ENCODE measurements around the gene CYP4F22.

CYP4F22 gene

DNA sequence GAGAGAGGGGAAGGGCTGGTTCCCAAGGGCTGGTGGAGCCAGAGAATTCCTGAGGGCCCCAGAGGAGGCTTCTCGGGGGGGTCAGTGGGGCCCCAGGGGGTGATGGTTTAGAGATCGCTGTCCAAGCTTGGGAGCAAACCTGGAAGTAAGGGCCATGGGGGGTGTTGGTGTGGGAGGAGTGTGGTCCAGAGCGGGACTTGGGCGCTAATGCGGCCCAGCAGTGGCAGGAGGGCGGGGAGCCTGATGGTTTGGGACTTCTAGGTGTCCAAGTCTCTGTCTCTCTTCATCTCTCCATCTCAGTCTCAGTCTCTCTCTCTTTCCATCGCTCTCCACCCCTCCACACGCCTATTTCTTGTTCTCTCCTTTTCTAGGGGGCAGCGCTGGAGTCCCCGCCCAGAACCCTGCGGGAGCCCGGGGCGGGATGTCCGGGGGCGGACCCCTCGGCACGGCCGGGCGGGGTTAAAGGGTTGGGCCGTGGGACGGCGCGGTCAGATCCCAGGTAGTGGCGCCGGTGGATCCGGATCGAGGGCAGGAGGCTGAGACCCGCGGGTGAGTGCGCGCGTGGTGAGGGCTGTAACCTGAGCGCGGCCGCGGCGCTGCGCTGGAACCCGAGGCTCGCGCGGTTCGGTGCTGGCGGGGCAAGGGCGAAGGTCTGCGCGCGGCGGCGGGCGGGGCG lies at the start of gene CYP4F22:
CYP4F22 (plus strand) TSS at position 491 of the 676 bp plus-strand sequence. CDS start 16,812 bp downstream, outside the sequence.
- H3K4me3 ChIP-seq (ENCODE audit: low read length in 2 of 2): no peak within 1 kb of the TSS
- peaks cover 32 to 34% of the 10 kb centered on the region in 2 donors for H3K27me3 ChIP-seq (ENCODE audit: control insufficient read depth in 1 of 2, insufficient read depth in 2 of 2, low read length in 2 of 2)

DNA sequence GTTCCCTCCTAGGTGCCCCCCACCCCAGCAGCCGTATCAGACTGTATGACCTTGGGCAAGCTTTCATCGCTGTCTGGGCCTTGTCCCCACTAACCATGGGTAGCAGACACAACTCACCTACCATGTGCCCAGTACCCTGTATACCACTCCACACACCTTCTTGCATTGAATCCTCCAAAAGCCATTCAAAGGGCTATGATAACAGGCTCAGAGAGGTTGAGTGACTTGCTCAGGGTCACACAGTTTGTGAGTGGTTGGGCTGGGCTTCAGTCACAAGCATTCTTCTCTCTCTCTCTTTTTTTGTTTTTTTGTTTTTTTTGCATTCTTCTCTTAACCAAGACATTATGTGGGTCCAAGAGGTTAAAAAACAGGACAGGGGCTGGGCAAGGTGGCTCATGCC lies 46.6 kb upstream of the CYP4F22 start:
- H3K27me3 ChIP-seq (ENCODE audit: control insufficient read depth in 1 of 2, insufficient read depth in 2 of 2, low read length in 2 of 2): peaks cover 21 to 27% of the 10 kb centered on the region in 2 donors
- no peaks in the 10 kb centered on the region for H3K36me3 ChIP-seq (ENCODE audit: control insufficient read depth in 2 of 2, insufficient read depth in 2 of 2, low read length in 2 of 2)
- peaks cover 10% of the 10 kb centered on the region for H3K4me1 ChIP-seq (ENCODE audit: control insufficient read depth, insufficient read depth, low read length)
- no peak overlapping the region for H3K4me3 ChIP-seq (ENCODE audit: low read length in 2 of 2)
- no peak overlapping the region for H3K27ac ChIP-seq (ENCODE audit: low read length)
- no peaks in the 10 kb centered on the region for H3K9me3 ChIP-seq (ENCODE audit: control insufficient read depth in 2 of 2, low read length in 2 of 2)
- H3K9ac ChIP-seq (ENCODE audit: low read length in 2 of 2): no peak overlapping the region

More for the DNA sequence above, at the start of gene CYP4F22:
- no peak within 1 kb of the TSS for H3K9ac ChIP-seq (ENCODE audit: low read length in 2 of 2)
- H3K36me3 ChIP-seq (ENCODE audit: control insufficient read depth in 2 of 2, insufficient read depth in 2 of 2, low read length in 2 of 2): no peaks in the 10 kb centered on the region
- no peaks in the 10 kb centered on the region for H3K9me3 ChIP-seq (ENCODE audit: control insufficient read depth in 2 of 2, low read length in 2 of 2)
- H3K4me1 ChIP-seq (ENCODE audit: control insufficient read depth, insufficient read depth, low read length): no peaks in the 10 kb centered on the region
- no peak within 1 kb of the TSS for H3K27ac ChIP-seq (ENCODE audit: low read length)

DNA sequence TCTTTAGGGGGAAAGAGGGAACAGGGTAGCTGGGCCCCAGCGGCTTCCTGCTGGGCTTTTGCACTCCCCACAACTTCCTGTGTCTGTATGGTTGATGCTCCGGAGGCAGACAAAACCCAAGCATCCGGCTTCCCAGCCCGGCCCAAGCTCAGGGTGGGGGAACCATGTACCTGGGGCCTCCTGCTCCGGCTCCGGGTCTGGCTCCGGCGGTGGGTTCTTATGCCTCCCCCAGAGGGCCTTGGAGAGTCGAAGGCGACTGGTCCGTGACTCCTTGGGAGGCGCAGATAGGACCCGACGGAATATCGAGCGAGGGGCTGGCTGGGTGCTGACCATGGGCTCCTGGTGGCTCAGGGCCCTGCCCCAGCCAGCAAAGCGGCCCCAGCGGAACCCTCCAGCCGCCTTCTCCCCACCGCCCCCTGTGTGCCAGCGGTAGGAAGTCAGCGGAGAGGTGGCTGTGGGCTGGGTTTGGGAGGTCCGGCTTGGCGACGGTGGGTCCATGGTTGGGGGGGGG lies 44.4 kb upstream of the CYP4F22 start:
- H3K27me3 ChIP-seq (ENCODE audit: control insufficient read depth in 1 of 2, insufficient read depth in 2 of 2, low read length in 2 of 2): peaks cover 16 to 27% of the 10 kb centered on the region in 2 donors
- H3K4me3 ChIP-seq (ENCODE audit: low read length in 2 of 2): peak overlapping the region in 1 of 2 donors; percentile 22
- H3K9me3 ChIP-seq (ENCODE audit: control insufficient read depth in 2 of 2, low read length in 2 of 2): no peaks in the 10 kb centered on the region
- no peak overlapping the region for H3K27ac ChIP-seq (ENCODE audit: low read length)
- H3K9ac ChIP-seq (ENCODE audit: low read length in 2 of 2): no peak overlapping the region
- no peaks in the 10 kb centered on the region for H3K4me1 ChIP-seq (ENCODE audit: control insufficient read depth, insufficient read depth, low read length)
- H3K36me3 ChIP-seq (ENCODE audit: control insufficient read depth in 2 of 2, insufficient read depth in 2 of 2, low read length in 2 of 2): no peaks in the 10 kb centered on the region

DNA sequence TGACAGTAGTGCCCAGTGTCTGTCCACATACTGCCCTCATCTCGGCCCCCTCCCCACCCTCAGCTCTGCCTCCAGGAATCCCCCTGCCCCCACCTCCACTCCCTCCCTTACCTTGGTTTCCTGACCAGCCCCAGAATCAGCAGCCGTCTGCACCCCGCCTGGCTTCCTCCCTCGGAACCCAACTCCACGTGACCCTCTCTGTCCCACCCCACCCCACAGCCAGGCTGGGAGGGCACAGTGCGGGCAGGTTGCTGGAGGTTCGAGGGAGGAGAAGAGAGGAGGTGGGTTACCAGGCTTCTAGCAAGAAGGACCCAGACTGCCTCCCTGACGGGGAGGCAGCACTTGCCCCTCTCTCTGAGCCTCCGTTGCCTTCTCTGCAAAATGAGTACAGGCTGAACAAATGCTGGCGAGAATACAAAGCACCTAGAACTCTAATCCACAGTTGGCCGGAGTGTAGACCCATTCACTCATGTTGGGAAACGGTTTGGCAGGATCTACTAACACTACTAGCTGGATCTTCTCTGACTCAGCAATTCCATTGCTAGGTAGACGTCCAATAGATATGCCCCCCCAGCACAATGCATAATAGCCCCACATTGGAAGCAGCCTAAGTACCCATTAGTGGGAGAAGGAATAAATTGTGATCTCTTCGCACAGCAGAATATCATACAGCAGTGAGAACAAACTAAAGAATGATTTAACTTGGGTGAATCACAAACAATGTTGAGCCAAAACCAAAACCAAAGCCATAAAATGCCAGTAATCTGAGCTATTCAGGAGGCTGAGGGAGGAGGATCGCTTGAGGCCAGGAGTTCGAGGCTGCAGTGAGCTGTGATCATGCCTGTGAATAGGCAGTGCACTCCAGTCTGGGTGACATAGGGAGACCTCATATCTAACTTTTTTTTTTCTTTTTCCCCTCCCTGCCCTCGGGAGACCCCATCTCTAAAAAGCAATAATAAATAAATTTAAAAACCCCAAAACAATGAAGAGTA lies 43.6 kb upstream of the CYP4F22 start, which contains the start of gene RASAL3:
RASAL3 (minus strand) TSS at position 151 of the 992 bp plus-strand sequence. CDS start 186 bp downstream, outside the sequence.
- peak within 1 kb of the TSS; percentile 11 to 22 for H3K4me3 ChIP-seq (ENCODE audit: low read length in 2 of 2)
- H3K9ac ChIP-seq (ENCODE audit: low read length in 2 of 2): no peak within 1 kb of the TSS
- H3K27me3 ChIP-seq (ENCODE audit: control insufficient read depth in 1 of 2, insufficient read depth in 2 of 2, low read length in 2 of 2): peaks cover 21 to 34% of the 10 kb centered on the region in 2 donors
- peaks cover 7% of the 10 kb centered on the region for H3K4me1 ChIP-seq (ENCODE audit: control insufficient read depth, insufficient read depth, low read length)
- no peaks in the 10 kb centered on the region for H3K9me3 ChIP-seq (ENCODE audit: control insufficient read depth in 2 of 2, low read length in 2 of 2)
- no peak within 1 kb of the TSS for H3K27ac ChIP-seq (ENCODE audit: low read length)
- no peaks in the 10 kb centered on the region for H3K36me3 ChIP-seq (ENCODE audit: control insufficient read depth in 2 of 2, insufficient read depth in 2 of 2, low read length in 2 of 2)

DNA sequence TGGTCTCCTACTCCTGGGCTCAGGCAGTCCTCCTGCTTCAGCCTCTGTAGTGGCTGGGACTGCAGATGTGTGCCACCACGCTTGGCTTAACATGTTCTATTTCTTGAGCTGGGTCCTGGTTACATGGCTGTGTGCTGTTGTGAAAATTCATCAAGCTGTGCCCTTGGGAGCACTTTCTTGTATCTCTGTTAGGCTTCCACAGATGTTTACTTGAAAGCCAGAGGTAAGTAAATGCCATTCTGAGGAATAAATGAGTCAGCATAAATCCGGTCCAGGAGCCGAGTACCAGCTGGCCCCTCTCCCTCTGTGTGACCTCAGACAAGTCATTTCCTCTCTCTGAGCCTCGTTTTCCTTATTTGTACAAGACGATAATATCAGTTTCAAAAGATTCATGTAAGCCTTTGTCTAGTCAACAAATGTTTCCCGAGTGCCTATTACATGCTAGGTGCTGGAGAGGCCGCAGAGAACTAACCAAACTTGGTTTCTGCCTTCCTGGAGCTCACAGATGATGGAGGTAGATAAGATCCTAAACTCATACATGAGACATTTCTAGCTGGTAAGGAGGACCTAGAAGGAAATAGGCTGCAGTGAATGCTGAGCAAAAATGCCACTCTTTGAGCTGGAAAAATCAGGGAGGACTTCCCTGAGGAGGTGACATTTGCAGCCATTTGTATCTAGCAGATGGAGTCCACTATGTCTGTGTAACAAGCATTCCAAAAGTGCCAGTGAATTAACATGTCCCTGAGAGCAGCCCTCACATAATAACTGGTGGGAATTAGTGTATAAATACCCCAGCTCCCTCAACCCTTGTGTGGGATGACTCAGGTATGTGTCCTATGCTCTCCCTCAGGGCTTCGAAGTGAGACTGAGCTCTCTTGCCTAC lies 41.2 kb upstream of the CYP4F22 start:
- peaks cover 9% of the 10 kb centered on the region for H3K4me1 ChIP-seq (ENCODE audit: control insufficient read depth, insufficient read depth, low read length)
- H3K27ac ChIP-seq (ENCODE audit: low read length): no peak overlapping the region
- no peaks in the 10 kb centered on the region for H3K9me3 ChIP-seq (ENCODE audit: control insufficient read depth in 2 of 2, low read length in 2 of 2)
- H3K9ac ChIP-seq (ENCODE audit: low read length in 2 of 2): no peak overlapping the region
- peaks cover 30 to 37% of the 10 kb centered on the region in 2 donors for H3K27me3 ChIP-seq (ENCODE audit: control insufficient read depth in 1 of 2, insufficient read depth in 2 of 2, low read length in 2 of 2)
- no peak overlapping the region for H3K4me3 ChIP-seq (ENCODE audit: low read length in 2 of 2)
- H3K36me3 ChIP-seq (ENCODE audit: control insufficient read depth in 2 of 2, insufficient read depth in 2 of 2, low read length in 2 of 2): no peaks in the 10 kb centered on the region

DNA sequence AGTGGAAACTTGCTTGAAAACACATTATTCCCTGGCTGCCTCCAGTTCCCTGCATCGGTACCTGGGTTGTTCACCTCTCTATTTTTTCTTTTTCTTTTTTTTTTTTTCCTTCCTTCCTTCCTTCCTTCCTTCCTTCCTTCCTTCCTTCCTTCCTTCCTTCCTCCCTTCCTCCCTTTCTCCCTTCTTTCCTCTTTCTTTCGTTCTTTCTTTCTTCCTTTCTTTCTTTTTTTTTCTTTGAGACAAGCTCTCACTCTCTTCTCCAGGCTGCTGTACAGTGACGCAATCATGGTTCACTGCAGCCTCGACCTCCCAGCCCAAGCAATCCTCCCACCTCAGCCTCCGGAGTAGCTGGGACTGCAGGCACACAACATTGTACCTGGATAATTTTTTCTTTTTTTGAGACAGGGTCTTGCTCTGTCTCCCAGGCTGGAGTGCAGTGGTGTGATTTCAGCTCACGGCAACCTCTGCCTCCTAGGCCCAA lies 40.6 kb upstream of the CYP4F22 start:
- Histone ChIP-seq H3K27ac (ENCODE audit: low read length) (no peak overlapping the region), H3K27me3 (ENCODE audit: control insufficient read depth in 1 of 2, insufficient read depth in 2 of 2, low read length in 2 of 2) (peaks cover 30 to 37% of the 10 kb centered on the region in 2 donors)

DNA sequence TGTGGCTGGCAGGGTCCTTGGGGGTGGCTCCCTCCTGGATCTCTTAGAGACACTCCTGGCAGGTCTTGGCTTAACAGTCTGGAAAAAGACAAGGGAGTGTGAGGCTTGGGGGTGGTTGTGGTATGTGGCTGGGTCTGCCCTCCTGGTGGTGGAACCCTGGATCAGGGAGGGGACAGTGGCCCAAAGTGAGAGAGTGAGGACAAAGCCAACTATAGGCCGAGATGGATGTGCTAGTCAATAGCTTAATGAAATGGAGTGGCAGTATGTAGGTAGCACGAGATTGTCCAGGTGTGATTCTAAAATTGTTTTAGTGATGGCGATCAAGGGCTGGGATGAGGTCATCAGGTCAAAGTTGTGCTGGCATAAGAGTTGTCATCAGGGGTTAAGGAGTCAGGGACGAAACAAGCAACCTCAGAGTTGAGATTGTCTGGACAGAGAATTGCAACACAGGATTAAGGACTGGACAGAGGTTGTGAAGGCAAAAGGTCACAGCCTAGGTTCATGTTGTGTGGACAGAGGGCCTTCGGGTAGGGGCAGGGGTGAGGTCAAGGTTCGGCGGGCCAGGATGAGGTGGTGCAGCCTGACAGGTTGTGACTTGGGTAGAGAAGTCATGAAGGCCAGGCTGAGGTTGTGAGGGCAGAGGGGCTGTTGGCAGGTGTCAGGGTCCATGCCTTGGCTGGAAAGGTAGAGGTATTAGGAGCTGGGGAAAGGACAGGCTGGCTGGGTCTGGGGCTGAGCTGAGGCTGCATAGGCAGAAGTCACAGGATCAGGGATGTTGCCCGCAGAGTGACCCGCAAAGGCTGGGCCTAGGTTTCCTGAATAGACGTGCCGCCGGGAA lies 39.4 kb upstream of the CYP4F22 start:
- no peak overlapping the region for H3K9ac ChIP-seq (ENCODE audit: low read length in 2 of 2)
- peaks cover 0 to 3% of the 10 kb centered on the region in 2 donors for H3K9me3 ChIP-seq (ENCODE audit: control insufficient read depth in 2 of 2, low read length in 2 of 2)
- H3K4me1 ChIP-seq (ENCODE audit: control insufficient read depth, insufficient read depth, low read length): peaks cover 9% of the 10 kb centered on the region
- no peak overlapping the region for H3K27ac ChIP-seq (ENCODE audit: low read length)
- H3K4me3 ChIP-seq (ENCODE audit: low read length in 2 of 2): peak overlapping the region in 1 of 2 donors; percentile 58
- H3K27me3 ChIP-seq (ENCODE audit: control insufficient read depth in 1 of 2, insufficient read depth in 2 of 2, low read length in 2 of 2): peaks cover 24 to 34% of the 10 kb centered on the region in 2 donors
- no peaks in the 10 kb centered on the region for H3K36me3 ChIP-seq (ENCODE audit: control insufficient read depth in 2 of 2, insufficient read depth in 2 of 2, low read length in 2 of 2)

More for the DNA sequence above, 40.6 kb upstream of the CYP4F22 start:
- Histone ChIP-seq H3K9me3 (ENCODE audit: control insufficient read depth in 2 of 2, low read length in 2 of 2) (peaks cover 0 to 2% of the 10 kb centered on the region in 2 donors), H3K4me3 (ENCODE audit: low read length in 2 of 2) (no peak overlapping the region), H3K4me1 (ENCODE audit: control insufficient read depth, insufficient read depth, low read length) (peaks cover 9% of the 10 kb centered on the region), H3K9ac (ENCODE audit: low read length in 2 of 2) (no peak overlapping the region), H3K36me3 (ENCODE audit: control insufficient read depth in 2 of 2, insufficient read depth in 2 of 2, low read length in 2 of 2) (no peaks in the 10 kb centered on the region)

DNA sequence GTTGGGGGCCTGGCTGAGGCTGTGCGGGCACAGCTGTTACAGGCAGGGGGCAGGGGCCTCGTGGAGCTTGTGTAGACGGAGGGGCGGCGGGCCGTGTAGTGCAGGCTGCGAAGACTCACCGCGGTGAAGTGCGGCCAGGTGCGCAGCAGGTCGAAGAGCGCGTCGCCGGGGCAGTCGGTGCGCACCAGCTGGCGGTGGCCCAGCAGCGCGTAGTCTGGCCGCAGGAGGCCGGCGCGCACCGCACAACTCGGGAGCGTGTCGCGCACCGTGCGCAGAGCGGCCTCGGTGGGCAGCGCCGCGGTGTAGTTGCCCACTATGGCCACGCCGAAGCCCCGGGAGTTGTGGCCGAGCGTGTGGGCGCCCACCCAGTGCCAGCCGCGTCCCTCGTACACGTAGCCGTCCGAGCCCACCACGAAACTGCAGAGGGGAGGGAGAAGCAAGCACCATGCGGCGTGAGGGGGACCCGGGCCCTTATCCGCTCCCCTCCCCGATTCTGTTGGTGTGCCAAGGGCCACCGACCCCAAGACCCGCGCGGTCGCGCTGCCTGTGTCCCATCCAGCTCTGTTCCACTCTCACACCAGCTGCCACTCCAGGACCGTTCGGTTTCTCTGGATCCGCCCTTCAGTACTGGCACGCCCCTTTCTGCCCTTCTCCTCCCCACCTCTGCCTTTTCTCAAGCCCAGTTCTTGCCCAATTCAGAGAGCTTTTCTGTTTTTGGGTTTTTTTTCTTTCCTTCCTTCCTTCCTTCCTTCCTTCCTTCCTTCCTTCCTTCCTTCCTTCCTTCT lies 38.6 kb upstream of the CYP4F22 start:
- no peaks in the 10 kb centered on the region for H3K36me3 ChIP-seq (ENCODE audit: control insufficient read depth in 2 of 2, insufficient read depth in 2 of 2, low read length in 2 of 2)
- H3K27ac ChIP-seq (ENCODE audit: low read length): no peak overlapping the region
- H3K4me3 ChIP-seq (ENCODE audit: low read length in 2 of 2): peak overlapping the region; percentile 31 to 58
- peaks cover 9% of the 10 kb centered on the region for H3K4me1 ChIP-seq (ENCODE audit: control insufficient read depth, insufficient read depth, low read length)
- H3K9me3 ChIP-seq (ENCODE audit: control insufficient read depth in 2 of 2, low read length in 2 of 2): peaks cover 0 to 3% of the 10 kb centered on the region in 2 donors
- peaks cover 23 to 30% of the 10 kb centered on the region in 2 donors for H3K27me3 ChIP-seq (ENCODE audit: control insufficient read depth in 1 of 2, insufficient read depth in 2 of 2, low read length in 2 of 2)
- no peak overlapping the region for H3K9ac ChIP-seq (ENCODE audit: low read length in 2 of 2)

DNA sequence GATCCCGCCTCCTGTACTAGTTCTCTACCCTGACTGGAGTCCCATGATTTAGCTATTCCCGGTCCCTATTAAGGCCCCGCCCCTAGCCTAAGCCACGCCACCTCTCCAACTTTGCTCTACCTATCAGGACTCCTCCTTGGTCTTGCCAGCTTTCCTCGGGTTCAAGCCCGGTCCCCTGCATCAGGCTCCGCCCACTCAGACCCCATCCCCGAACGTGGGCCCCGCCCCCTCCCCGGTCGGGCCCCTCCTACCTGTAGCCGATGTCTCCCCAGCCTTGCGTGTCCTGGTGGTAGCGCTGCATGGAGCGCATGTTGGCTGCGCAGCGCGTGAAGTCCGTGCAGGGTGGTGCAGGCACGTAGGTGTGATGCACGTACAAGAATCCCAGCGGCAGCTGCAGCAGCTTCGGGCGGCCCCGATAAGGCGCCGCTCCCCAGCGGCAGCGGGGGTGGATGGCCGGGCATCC lies 36.7 kb upstream of the CYP4F22 start:
- peaks cover 23 to 25% of the 10 kb centered on the region in 2 donors for H3K27me3 ChIP-seq (ENCODE audit: control insufficient read depth in 1 of 2, insufficient read depth in 2 of 2, low read length in 2 of 2)
- no peak overlapping the region for H3K9ac ChIP-seq (ENCODE audit: low read length in 2 of 2)
- H3K36me3 ChIP-seq (ENCODE audit: control insufficient read depth in 2 of 2, insufficient read depth in 2 of 2, low read length in 2 of 2): no peaks in the 10 kb centered on the region
- H3K27ac ChIP-seq (ENCODE audit: low read length): no peak overlapping the region
- peaks cover 9% of the 10 kb centered on the region for H3K4me1 ChIP-seq (ENCODE audit: control insufficient read depth, insufficient read depth, low read length)
- H3K9me3 ChIP-seq (ENCODE audit: control insufficient read depth in 2 of 2, low read length in 2 of 2): peaks cover 3 to 5% of the 10 kb centered on the region in 2 donors
- H3K4me3 ChIP-seq (ENCODE audit: low read length in 2 of 2): no peak overlapping the region

Data from stomach smooth muscle (tissue), 2 donors.